NCI-H748 (cell line): ENCODE results near the gene PLCXD3.

Source experiments
- DNase-seq: peaks from one replicate; lab custom pipeline; 2025; ENCODE audit not compliant: unreplicated experiment; lab: John Stamatoyannopoulos, UW

Gene PLCXD3

GRCh38 chr5:41510176-41510831 lies at the start of gene PLCXD3:
TSS of gene PLCXD3 (minus strand) at chr5:41510601. CDS start at chr5:41510526, 75 bp downstream.
- DNase-seq = peak; percentile 99

- no peak for DNase-seq
Observed at GRCh38 chr5:41559184-41559583, 48.8 kb upstream of the PLCXD3 start.

- no peak for DNase-seq
Observed at GRCh38 chr5:41558295-41558694, 47.9 kb upstream of the PLCXD3 start.

GRCh38 chr5:41547991-41548390 lies 37.6 kb upstream of the PLCXD3 start:
- no peak for DNase-seq

GRCh38 chr5:41542183-41542582 lies 31.8 kb upstream of the PLCXD3 start:
- DNase-seq = no peak

- no peak for DNase-seq
Observed at GRCh38 chr5:41539454-41539853, 29.1 kb upstream of the PLCXD3 start.

GRCh38 chr5:41537581-41537980 lies 27.2 kb upstream of the PLCXD3 start:
- no peak for DNase-seq

GRCh38 chr5:41532485-41532884 lies 22.1 kb upstream of the PLCXD3 start:
- DNase-seq = no peak

- no peak for DNase-seq
Observed at GRCh38 chr5:41527201-41527779, 16.9 kb upstream of the PLCXD3 start.

GRCh38 chr5:41526699-41527098 lies 16.3 kb upstream of the PLCXD3 start:
- DNase-seq = no peak

GRCh38 chr5:41524174-41524573 lies 13.8 kb upstream of the PLCXD3 start:
- peak; percentile 80 for DNase-seq

- no peak for DNase-seq
Observed at GRCh38 chr5:41522193-41522786, 11.9 kb upstream of the PLCXD3 start.

- peak; percentile 65 for DNase-seq
Observed at GRCh38 chr5:41519801-41520200, 9.4 kb upstream of the PLCXD3 start.

- no peak for DNase-seq
Observed at GRCh38 chr5:41517909-41518308, 7.5 kb upstream of the PLCXD3 start.

GRCh38 chr5:41511241-41511640 lies 840 bp upstream of the PLCXD3 start:
- DNase-seq = no peak

GRCh38 chr5:41509399-41510175 lies 814 bp downstream of the PLCXD3 start:
- DNase-seq = peak; percentile 66

GRCh38 chr5:41508696-41509398 lies 1.6 kb downstream of the PLCXD3 start:
- peak; percentile 66 for DNase-seq

- peak; percentile 48 for DNase-seq
Observed at GRCh38 chr5:41508186-41508585, 2.2 kb downstream of the PLCXD3 start.

- peak; percentile 98 for DNase-seq
Observed at GRCh38 chr5:41507501-41507900, 2.9 kb downstream of the PLCXD3 start.

- peak; percentile 83 for DNase-seq
Observed at GRCh38 chr5:41503860-41504259, 6.5 kb downstream of the PLCXD3 start.

- no peak for DNase-seq
Observed at GRCh38 chr5:41503310-41503709, 7.1 kb downstream of the PLCXD3 start.
